Smooth muscle cell of the brain vasculature (primary cell): ENCODE data around the gene OTX2.

Experiments
- DNase-seq: peaks from one replicate; pipeline ENCODE4 v3.0.0-alpha.2; 2012; ENCODE audit warnings: low read depth, low spot score

Gene OTX2

GRCh38 chr14:56796259-56796658 lies 14.0 kb downstream of the OTX2 start:
- DNase-seq = no peak

GRCh38 chr14:56795284-56795622 lies 15.0 kb downstream of the OTX2 start:
- DNase-seq = no peak

DNA sequence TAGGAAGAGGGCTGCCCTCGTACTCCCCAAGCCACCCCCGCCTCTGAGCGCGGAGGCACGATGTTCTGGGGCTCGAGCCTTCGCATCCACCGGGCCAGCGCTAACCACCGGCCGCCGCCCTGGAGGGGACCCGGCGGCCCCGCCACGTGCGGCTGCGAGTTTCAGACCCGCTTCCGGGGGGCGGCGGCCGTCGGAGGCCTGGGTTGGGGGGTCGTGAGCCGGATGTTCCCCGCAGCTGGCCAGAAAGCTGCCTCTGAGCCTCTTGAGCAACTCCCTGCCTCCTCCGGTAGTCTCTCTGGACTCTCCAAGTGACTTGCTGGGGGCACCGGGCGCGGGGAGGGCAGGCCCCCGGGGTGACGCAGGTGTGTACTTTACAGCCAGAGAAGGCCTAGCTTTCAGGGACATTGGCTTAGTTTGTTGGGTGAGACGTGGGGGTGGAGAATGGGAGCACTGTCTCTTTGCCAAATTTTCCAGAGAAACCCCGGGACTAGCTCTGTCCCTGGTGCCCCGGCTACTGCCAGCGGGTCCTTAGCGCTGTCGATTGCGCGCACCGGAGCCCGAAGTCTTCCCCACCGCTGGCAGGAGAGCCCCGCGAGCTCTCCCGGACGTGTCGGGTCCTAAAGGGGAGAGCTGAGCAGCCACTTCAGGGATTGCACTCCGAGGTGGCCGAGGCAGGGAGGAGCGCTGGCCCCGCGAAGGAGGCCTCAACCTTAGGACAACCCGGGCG lies 15.6 kb downstream of the OTX2 start:
- no peak for DNase-seq

GRCh38 chr14:56794088-56794556 lies 16.2 kb downstream of the OTX2 start:
- DNase-seq = no peak

DNA sequence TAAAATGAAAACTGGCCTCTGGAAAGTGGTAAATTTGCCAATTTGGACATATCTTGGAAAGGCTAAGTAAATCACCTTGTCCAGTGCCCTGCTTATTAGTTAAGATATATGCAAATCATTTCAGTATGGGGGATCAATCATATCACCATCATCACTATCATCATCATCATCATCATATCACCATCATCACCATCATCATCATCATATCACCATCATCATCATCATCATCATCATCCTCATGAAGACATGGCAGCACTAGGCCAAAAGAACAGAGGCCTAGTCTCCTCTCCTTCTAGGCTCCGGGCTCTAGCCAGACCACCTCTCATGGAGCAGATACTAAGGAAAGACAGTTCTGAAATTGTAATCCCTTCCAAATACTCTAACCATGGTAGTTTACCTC lies 20.3 kb downstream of the OTX2 start:
- DNase-seq = no peak

- no peak for DNase-seq
Observed at GRCh38 chr14:56787530-56787929, 22.7 kb downstream of the OTX2 start.

DNA sequence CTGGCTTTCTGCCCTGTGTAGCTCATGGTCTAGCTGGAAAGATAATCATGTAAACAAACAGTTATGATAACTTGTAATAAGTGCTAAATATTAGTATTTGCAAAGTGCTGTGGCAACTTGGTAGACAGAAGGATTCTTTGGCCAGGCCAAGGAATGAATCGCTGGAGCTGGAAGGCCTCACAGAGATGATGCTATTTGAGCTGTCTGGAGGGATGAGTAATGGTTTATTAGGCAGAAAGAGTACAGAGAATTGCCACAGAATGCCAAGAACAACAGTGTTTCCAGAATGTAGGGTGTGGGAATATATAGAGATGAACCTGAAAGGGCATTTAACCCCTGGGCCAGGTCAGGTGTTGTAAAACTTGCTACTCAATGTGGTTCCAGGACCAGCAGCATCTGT lies 27.6 kb downstream of the OTX2 start:
- DNase-seq = no peak

- no peak for DNase-seq
Observed at GRCh38 chr14:56774503-56774902, 35.8 kb downstream of the OTX2 start.

DNA sequence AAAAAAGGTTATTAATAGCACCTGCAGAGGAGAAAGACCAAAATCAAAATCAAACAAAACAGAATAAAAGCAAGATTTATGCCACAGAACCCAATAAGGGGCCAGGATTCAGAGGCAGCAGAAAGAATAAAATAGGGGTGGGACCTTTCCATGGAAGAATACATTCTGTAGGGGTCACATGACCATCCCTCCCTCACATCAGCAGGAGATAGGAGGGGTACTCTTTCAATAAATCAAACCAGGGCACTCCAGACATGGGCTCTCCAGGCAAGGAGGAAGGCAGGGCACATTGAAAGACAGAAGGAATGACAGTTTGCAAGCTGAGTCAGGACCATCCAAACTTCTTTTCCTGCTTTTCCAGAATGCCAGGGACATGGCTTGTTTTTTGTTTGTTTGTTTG lies 39.8 kb downstream of the OTX2 start:
- no peak for DNase-seq

GRCh38 chr14:56760164-56760914 lies 49.9 kb downstream of the OTX2 start:
- DNase-seq = no peak

GRCh38 chr14:56759633-56760032 lies 50.6 kb downstream of the OTX2 start:
- DNase-seq = no peak

GRCh38 chr14:56759094-56759493 lies 51.2 kb downstream of the OTX2 start:
- no peak for DNase-seq

DNA sequence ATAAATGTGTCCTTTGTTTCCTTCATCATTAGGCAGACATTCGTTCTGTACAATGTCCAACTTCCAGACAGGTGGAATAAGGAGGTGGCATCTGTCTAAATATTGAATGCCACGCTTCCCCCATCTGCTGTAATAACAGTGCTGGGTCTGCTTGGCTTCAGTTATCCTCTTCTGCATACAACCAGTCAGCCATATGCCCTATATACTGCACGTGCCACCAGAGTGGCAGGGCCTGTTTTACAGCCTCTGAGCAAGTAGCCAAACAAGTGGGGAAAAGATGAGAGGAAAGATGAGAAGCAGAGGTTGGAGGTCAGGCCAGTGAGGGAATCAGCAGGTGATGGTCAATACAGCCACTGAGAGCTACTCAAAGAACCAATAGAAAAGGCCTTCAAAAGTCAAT lies 55.4 kb downstream of the OTX2 start:
- DNase-seq = no peak

DNA sequence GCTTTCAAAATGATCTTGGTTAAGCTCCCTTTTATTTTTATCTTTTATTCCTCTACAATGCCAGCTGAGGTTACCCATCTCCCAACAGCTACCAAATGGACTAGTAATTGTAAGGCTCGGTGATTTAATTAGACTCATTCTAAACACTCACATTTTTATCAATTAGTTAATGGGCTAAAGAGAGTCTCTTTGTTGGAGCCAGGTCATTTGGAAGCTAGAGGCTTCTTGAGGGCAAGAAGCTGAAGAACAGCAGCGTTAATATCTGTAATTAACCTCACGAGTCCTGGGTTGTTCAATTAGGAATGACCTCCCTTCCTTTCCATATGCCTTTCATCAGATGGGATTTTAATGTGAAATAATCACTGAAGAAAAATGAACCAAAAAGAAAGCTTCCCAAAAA lies 56.9 kb downstream of the OTX2 start:
- no peak for DNase-seq

DNA sequence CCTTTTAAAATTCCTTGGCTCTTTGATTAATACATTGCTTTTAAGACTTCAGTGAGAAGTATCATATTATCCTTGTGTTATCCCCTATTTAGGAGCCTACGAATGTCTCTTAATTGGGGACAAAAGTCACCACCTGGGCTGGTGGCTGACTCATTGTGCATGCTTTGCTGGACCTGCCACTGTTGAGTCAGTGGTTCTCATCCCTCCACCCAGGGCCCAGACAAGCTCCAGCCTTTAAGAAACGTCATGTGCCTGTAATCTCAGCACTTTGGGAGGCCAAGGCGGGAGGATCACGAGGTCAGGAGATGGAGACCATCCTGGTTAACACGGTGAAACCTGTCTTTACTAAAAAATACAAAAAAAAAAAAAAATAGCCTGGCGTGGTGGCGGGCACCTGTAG lies 57.9 kb downstream of the OTX2 start:
- DNase-seq = no peak

DNA sequence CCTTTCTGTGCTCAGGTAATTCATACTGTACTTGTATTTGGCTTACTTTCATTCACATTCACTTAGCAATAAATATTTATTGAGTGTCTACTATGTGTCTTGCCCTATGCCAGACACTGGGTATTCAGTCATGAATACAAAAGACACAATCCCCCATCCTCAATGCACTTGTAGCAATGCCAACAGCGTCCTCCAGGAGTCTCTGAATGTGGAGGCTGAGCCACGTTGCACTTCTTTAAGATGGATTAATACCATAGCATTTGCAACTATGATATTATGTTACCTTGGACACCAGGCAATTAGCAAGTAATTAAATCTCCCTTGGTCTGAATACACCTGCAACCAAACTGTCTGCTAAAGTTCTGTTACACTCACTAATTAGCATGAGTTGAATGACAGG lies 58.8 kb downstream of the OTX2 start:
- DNase-seq = no peak
